ENCODE measurements around the gene LCLAT1. TPM values are rescaled to one million over a fixed set of nuclear protein-coding genes. Genes with fewer than 3 reads are reported as not detected.

LCLAT1 gene
- total and polyA plus RNA-seq, 4 donors = 10.3 to 21.1 (median 11.9) TPM

DNA sequence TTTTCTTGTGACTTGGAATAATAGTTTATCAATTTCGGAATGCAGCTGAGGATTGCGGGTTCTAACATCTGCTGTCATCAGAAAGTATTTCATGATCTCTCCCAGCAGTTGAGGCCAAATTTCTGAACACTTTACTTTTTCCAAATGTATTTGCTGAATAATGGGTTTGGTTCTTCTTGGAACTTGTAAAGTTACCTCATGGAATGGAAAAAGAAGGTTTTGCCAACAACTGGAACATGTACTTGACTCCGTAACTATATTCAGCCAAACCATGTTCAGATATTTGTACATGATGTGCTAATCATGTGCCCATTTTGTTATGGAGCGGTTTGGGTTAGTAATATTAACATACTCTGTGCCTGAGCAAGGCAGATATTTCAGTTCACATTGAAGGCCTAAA lies 119.6 kb downstream of the LCLAT1 start:
- H3K27me3 ChIP-seq (ENCODE audit: control insufficient read depth, insufficient read depth, low read length) = no peaks in the 10 kb centered on the region
- H3K27ac ChIP-seq (ENCODE audit: low read depth, low read length) = no peak overlapping the region
- H3K4me1 ChIP-seq (ENCODE audit: control insufficient read depth, insufficient read depth, low read length) = no peaks in the 10 kb centered on the region
- no peaks in the 10 kb centered on the region for H3K9me3 ChIP-seq (ENCODE audit: control insufficient read depth, insufficient read depth, low read length)
- no CpG with 5 or more reads among the region's 4 CpGs for WGBS (ENCODE audit: insufficient coverage)
- no peak for DNase-seq (ENCODE audit: low read depth in 4 of 6, low spot score in 6 of 6)
- no peaks in the 10 kb centered on the region for H3K36me3 ChIP-seq (ENCODE audit: control insufficient read depth, insufficient read depth, low read length)
- no peak overlapping the region for H3K4me3 ChIP-seq (ENCODE audit: low read depth, low read length)

DNA sequence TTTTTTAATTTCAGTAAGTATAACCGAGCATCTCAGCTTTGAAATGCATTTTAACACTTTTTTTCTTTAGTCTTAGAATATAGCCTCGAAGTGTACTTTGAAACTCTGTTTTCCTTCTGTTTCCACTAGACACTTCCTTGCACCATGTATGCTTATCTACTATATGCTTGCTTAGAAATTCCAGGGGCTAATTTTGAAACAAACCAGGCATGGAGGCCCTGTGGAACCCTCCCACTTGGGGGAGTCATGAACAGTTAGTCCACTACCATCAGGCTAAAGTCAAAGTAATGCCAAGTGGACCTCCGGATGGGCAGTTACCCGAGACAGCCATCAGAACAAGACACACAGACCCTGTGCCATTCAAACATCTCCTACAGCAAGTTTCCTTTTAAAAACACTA lies 120.3 kb downstream of the LCLAT1 start:
- H3K4me3 ChIP-seq (ENCODE audit: low read depth, low read length) = no peak overlapping the region
- H3K27ac ChIP-seq (ENCODE audit: low read depth, low read length) = no peak overlapping the region
- no peaks in the 10 kb centered on the region for H3K27me3 ChIP-seq (ENCODE audit: control insufficient read depth, insufficient read depth, low read length)
- DNase-seq (ENCODE audit: low read depth in 4 of 6, low spot score in 6 of 6) = no peak
- no peaks in the 10 kb centered on the region for H3K4me1 ChIP-seq (ENCODE audit: control insufficient read depth, insufficient read depth, low read length)
- H3K36me3 ChIP-seq (ENCODE audit: control insufficient read depth, insufficient read depth, low read length) = no peaks in the 10 kb centered on the region
- WGBS (ENCODE audit: insufficient coverage) = 100% methylated on average over 1 of the region's 4 CpGs
- H3K9me3 ChIP-seq (ENCODE audit: control insufficient read depth, insufficient read depth, low read length) = no peaks in the 10 kb centered on the region

DNA sequence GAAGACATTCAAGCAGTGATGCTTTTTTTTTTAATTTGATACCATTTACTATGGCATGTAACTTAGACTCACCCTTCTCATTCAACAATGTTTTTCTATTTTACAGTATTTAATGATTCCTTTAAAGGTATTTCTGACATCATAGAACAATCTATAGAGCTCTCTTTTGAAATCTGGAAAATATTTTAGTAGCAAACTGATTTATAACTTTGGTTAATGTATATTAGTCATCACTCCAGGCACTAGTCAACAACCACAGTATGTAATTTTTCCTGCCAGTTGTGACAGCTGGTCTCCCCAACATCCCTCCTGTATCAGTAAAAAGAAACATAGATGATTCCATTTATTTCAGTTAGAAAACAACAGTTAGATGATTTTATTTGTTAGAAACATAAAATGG lies 122.9 kb downstream of the LCLAT1 start:
- Histone ChIP-seq H3K27ac (ENCODE audit: low read depth, low read length) (no peak overlapping the region), H3K9me3 (ENCODE audit: control insufficient read depth, insufficient read depth, low read length) (no peaks in the 10 kb centered on the region), H3K27me3 (ENCODE audit: control insufficient read depth, insufficient read depth, low read length) (no peaks in the 10 kb centered on the region), H3K4me3 (ENCODE audit: low read depth, low read length) (no peak overlapping the region), H3K36me3 (ENCODE audit: control insufficient read depth, insufficient read depth, low read length) (no peaks in the 10 kb centered on the region), H3K4me1 (ENCODE audit: control insufficient read depth, insufficient read depth, low read length) (no peaks in the 10 kb centered on the region)
- no peak for DNase-seq (ENCODE audit: low read depth in 4 of 6, low spot score in 6 of 6)

- H3K27me3 ChIP-seq (ENCODE audit: control insufficient read depth, insufficient read depth, low read length) = no peaks in the 10 kb centered on the region
- H3K9me3 ChIP-seq (ENCODE audit: control insufficient read depth, insufficient read depth, low read length) = no peaks in the 10 kb centered on the region
- no peaks in the 10 kb centered on the region for H3K36me3 ChIP-seq (ENCODE audit: control insufficient read depth, insufficient read depth, low read length)
- no peaks in the 10 kb centered on the region for H3K4me1 ChIP-seq (ENCODE audit: control insufficient read depth, insufficient read depth, low read length)
- no peak for DNase-seq (ENCODE audit: low read depth in 4 of 6, low spot score in 6 of 6)
- no peak overlapping the region for H3K27ac ChIP-seq (ENCODE audit: low read depth, low read length)
- WGBS (ENCODE audit: insufficient coverage) = no CpG with 5 or more reads among the region's 4 CpGs
- no peak overlapping the region for H3K4me3 ChIP-seq (ENCODE audit: low read depth, low read length)
Observed at GRCh38 chr2:30577151-30577550, 130.1 kb downstream of the LCLAT1 start.

DNA sequence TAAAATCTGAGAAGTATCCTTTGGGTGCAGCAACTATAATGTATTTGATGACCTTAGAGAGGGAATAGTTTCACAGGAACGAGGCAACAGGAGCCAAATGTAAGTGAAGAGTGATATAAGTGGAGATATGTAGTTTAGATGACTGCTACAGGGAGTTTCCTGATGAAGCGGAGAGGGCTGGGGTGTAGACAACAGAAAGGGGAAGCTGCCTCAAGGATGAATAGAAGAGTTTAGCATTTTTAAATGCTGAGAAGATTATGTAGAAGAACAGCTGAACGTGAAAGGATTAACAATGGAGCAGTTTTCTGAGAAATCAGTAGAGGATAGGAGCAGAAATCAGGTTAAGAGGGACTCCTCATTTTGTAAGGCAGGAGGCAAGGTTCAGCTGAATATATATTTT lies 133.3 kb downstream of the LCLAT1 start:
- H3K4me3 ChIP-seq (ENCODE audit: low read depth, low read length) = no peak overlapping the region
- no peak for DNase-seq (ENCODE audit: low read depth in 4 of 6, low spot score in 6 of 6)

GRCh38 chr2:30582521-30582920 lies 135.5 kb downstream of the LCLAT1 start:
- Histone ChIP-seq H3K27ac (ENCODE audit: low read depth, low read length) (no peak overlapping the region), H3K4me3 (ENCODE audit: low read depth, low read length) (no peak overlapping the region), H3K9me3 (ENCODE audit: control insufficient read depth, insufficient read depth, low read length) (no peaks in the 10 kb centered on the region), H3K27me3 (ENCODE audit: control insufficient read depth, insufficient read depth, low read length) (no peaks in the 10 kb centered on the region), H3K4me1 (ENCODE audit: control insufficient read depth, insufficient read depth, low read length) (no peaks in the 10 kb centered on the region), H3K36me3 (ENCODE audit: control insufficient read depth, insufficient read depth, low read length) (no peaks in the 10 kb centered on the region)
- no peak for DNase-seq (ENCODE audit: low read depth in 4 of 6, low spot score in 6 of 6)
- WGBS (ENCODE audit: insufficient coverage) = no CpG with 5 or more reads among the region's 2 CpGs

More for the DNA sequence above, 133.3 kb downstream of the LCLAT1 start:
- Histone ChIP-seq H3K36me3 (ENCODE audit: control insufficient read depth, insufficient read depth, low read length) (no peaks in the 10 kb centered on the region), H3K9me3 (ENCODE audit: control insufficient read depth, insufficient read depth, low read length) (no peaks in the 10 kb centered on the region), H3K27me3 (ENCODE audit: control insufficient read depth, insufficient read depth, low read length) (no peaks in the 10 kb centered on the region), H3K27ac (ENCODE audit: low read depth, low read length) (no peak overlapping the region), H3K4me1 (ENCODE audit: control insufficient read depth, insufficient read depth, low read length) (no peaks in the 10 kb centered on the region)
- 80% methylated on average over 3 of the region's 3 CpGs for WGBS (ENCODE audit: insufficient coverage)

GRCh38 chr2:30583204-30583749 lies 136.2 kb downstream of the LCLAT1 start:
- no peaks in the 10 kb centered on the region for H3K4me1 ChIP-seq (ENCODE audit: control insufficient read depth, insufficient read depth, low read length)
- no peak overlapping the region for H3K27ac ChIP-seq (ENCODE audit: low read depth, low read length)
- no peak for DNase-seq (ENCODE audit: low read depth in 4 of 6, low spot score in 6 of 6)
- WGBS (ENCODE audit: insufficient coverage) = 100% methylated on average over 1 of the region's 3 CpGs
- no peak overlapping the region for H3K4me3 ChIP-seq (ENCODE audit: low read depth, low read length)
- H3K9me3 ChIP-seq (ENCODE audit: control insufficient read depth, insufficient read depth, low read length) = no peaks in the 10 kb centered on the region
- no peaks in the 10 kb centered on the region for H3K27me3 ChIP-seq (ENCODE audit: control insufficient read depth, insufficient read depth, low read length)
- H3K36me3 ChIP-seq (ENCODE audit: control insufficient read depth, insufficient read depth, low read length) = no peaks in the 10 kb centered on the region

GRCh38 chr2:30584116-30584515 lies 137.1 kb downstream of the LCLAT1 start:
- Histone ChIP-seq H3K36me3 (ENCODE audit: control insufficient read depth, insufficient read depth, low read length) (no peaks in the 10 kb centered on the region), H3K9me3 (ENCODE audit: control insufficient read depth, insufficient read depth, low read length) (no peaks in the 10 kb centered on the region), H3K27ac (ENCODE audit: low read depth, low read length) (no peak overlapping the region), H3K4me1 (ENCODE audit: control insufficient read depth, insufficient read depth, low read length) (no peaks in the 10 kb centered on the region), H3K27me3 (ENCODE audit: control insufficient read depth, insufficient read depth, low read length) (no peaks in the 10 kb centered on the region), H3K4me3 (ENCODE audit: low read depth, low read length) (no peak overlapping the region)
- 80% methylated on average over 1 of the region's 4 CpGs for WGBS (ENCODE audit: insufficient coverage)
- no peak for DNase-seq (ENCODE audit: low read depth in 4 of 6, low spot score in 6 of 6)

- H3K4me3 ChIP-seq (ENCODE audit: low read depth, low read length) = no peak overlapping the region
- no peak overlapping the region for H3K27ac ChIP-seq (ENCODE audit: low read depth, low read length)
- no peaks in the 10 kb centered on the region for H3K27me3 ChIP-seq (ENCODE audit: control insufficient read depth, insufficient read depth, low read length)
- H3K36me3 ChIP-seq (ENCODE audit: control insufficient read depth, insufficient read depth, low read length) = no peaks in the 10 kb centered on the region
- no peak for DNase-seq (ENCODE audit: low read depth in 4 of 6, low spot score in 6 of 6)
- no peaks in the 10 kb centered on the region for H3K9me3 ChIP-seq (ENCODE audit: control insufficient read depth, insufficient read depth, low read length)
- no peaks in the 10 kb centered on the region for H3K4me1 ChIP-seq (ENCODE audit: control insufficient read depth, insufficient read depth, low read length)
Observed at GRCh38 chr2:30588994-30589393, 141.9 kb downstream of the LCLAT1 start.

DNA sequence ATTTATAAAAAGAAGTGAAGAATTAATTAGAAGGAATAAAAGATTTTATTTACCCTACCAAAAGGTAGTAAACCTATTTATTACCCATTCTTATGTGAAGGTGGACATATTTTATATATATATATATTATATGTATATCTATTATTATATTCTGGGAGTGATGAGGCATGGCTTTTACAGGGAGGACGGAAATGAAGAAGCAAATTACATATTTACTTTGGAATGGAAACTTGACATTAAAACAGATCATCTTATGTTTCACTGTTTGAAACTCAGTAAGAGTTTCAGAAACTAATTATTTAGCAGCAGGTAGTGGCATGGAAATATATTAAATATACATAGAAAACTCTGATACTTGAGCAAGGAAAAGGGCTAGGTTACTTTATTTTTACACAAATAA lies 143.4 kb downstream of the LCLAT1 start:
- H3K4me3 ChIP-seq (ENCODE audit: low read depth, low read length) = no peak overlapping the region
- no peaks in the 10 kb centered on the region for H3K9me3 ChIP-seq (ENCODE audit: control insufficient read depth, insufficient read depth, low read length)
- H3K36me3 ChIP-seq (ENCODE audit: control insufficient read depth, insufficient read depth, low read length) = no peaks in the 10 kb centered on the region
- no peaks in the 10 kb centered on the region for H3K27me3 ChIP-seq (ENCODE audit: control insufficient read depth, insufficient read depth, low read length)
- H3K27ac ChIP-seq (ENCODE audit: low read depth, low read length) = no peak overlapping the region
- no peaks in the 10 kb centered on the region for H3K4me1 ChIP-seq (ENCODE audit: control insufficient read depth, insufficient read depth, low read length)
- no peak for DNase-seq (ENCODE audit: low read depth in 4 of 6, low spot score in 6 of 6)
- no CpG with 5 or more reads among the region's 1 CpG for WGBS (ENCODE audit: insufficient coverage)

Data from spinal cord (tissue), 10 donors.